ENCODE data around the gene SPG7. TPM values are rescaled to one million over a fixed set of nuclear protein-coding genes. Genes with fewer than 3 reads are reported as not detected.
A peak's percentile ranks its signal among the peaks of the same experiment; 100 is the strongest.

The SPG7 gene
- total and polyA plus RNA-seq, 9 of the 15 experiments (the other 6 are each of a cell fraction or from before 2014, with no cell fraction given): 5.8 to 89.1 (median 49.4) TPM

GRCh38 chr16:89555265-89555664, 47.1 kb downstream of the SPG7 start:
- no peak overlapping the region for H2AFZ ChIP-seq (ENCODE audit: low read depth, low read length)
- DNase-seq (ENCODE audit: extremely low read depth in 1 of 4, low spot score in 3 of 4): no peak
- TF ChIP-seq ZNF12 (CRISPR knock-in tag; IDR thresholded peaks at IDR 0.05): no peak
- 0 out of 2 replicates have a peak, but pooled peaks have one; percentile 6 for TF ChIP-seq POLR2G (IDR thresholded peaks at IDR 0.05; ENCODE audit: low read depth, low read length)
- no peak for TF ChIP-seq MEF2D (tag; conservative IDR thresholded peaks at IDR 0.05; ENCODE audit: low read depth)
- no peak for TF ChIP-seq HLTF (IDR thresholded peaks at IDR 0.05)
- in situ Hi-C loops (cut with MboI) (no loop called here), intact Hi-C loops (cut with micrococcal nuclease) (no loop called here)
- BruUV-seq (replicated peaks): no TSS peak
- H3K9me3 ChIP-seq (replicated peaks; ENCODE audit: control insufficient read depth, insufficient read depth, low read depth, low read length): no peaks in the 10 kb centered on the region
- no peak overlapping the region for H3K27ac ChIP-seq (ENCODE audit: extremely low read depth, low read depth, low read length)
- H4K20me1 ChIP-seq (replicated peaks; ENCODE audit: control insufficient read depth, insufficient read depth, low read length): no peaks in the 10 kb centered on the region
- no peak for ATAC-seq
- H3K9me1 ChIP-seq (ENCODE audit: control insufficient read depth, insufficient read depth, low read length): no peaks in the 10 kb centered on the region
- H3K4me1 ChIP-seq (replicated peaks in 1 of 2; ENCODE audit: control insufficient read depth in 2 of 2, insufficient read depth in 2 of 2, low read length in 2 of 2): peaks cover 3 to 31% of the 10 kb centered on the region in 2 experiments; a peak in 4 of 5 replicates
- no peak for FAIRE-seq
- CTCF ChIA-PET (ENCODE audit: low intra/inter-chr PET ratio): no interaction called here
- 90% methylated on average over 13 of the region's 16 CpGs for WGBS (ENCODE audit: insufficient coverage, low coverage, missing lambda C conversion rate)
- H3K27me3 ChIP-seq (ENCODE audit: control insufficient read depth in 2 of 2, insufficient read depth in 2 of 2, low read length in 2 of 2): no peaks in the 10 kb centered on the region
- no peak overlapping the region for H3K4me2 ChIP-seq (ENCODE audit: insufficient read depth, low read length)
- peaks cover 7% of the 10 kb centered on the region; the same call in 2 of the 3 replicates for H3K79me2 ChIP-seq (ENCODE audit: control insufficient read depth, insufficient read depth, low read length)
- H3K36me3 ChIP-seq (ENCODE audit: control insufficient read depth, insufficient read depth, low read length): peaks cover 70% of the 10 kb centered on the region; the same call in 2 of the 3 replicates
- POLR2A ChIA-PET: interaction anchor here (1.3 kb wide), 1 partner anchor 22 kb away, joined by 3 read pairs; no protein-coding TSS in a partner anchor
- H3K4me3 ChIP-seq: no peak overlapping the region
- H3K9ac ChIP-seq (ENCODE audit: insufficient read depth in 1 of 2, low read depth in 2 of 2, low read length in 2 of 2): no peak overlapping the region

- POLR2A ChIA-PET: interaction anchor here (1.3 kb wide), 1 partner anchor 23 kb away, joined by 3 read pairs; no protein-coding TSS in a partner anchor
Observed at GRCh38 chr16:89555780-89556179, 47.6 kb downstream of the SPG7 start.

More at GRCh38 chr16:89555780-89556179, 47.6 kb downstream of the SPG7 start:
- Histone ChIP-seq H3K4me2 (ENCODE audit: insufficient read depth, low read length) (no peak overlapping the region), H3K9me3 (replicated peaks; ENCODE audit: control insufficient read depth, insufficient read depth, low read depth, low read length) (no peaks in the 10 kb centered on the region), H3K9me1 (ENCODE audit: control insufficient read depth, insufficient read depth, low read length) (no peaks in the 10 kb centered on the region), H3K79me2 (ENCODE audit: control insufficient read depth, insufficient read depth, low read length) (peaks cover 12% of the 10 kb centered on the region), H3K9ac (ENCODE audit: insufficient read depth in 1 of 2, low read depth in 2 of 2, low read length in 2 of 2) (no peak overlapping the region; a peak in 1 of 4 replicates), H3K27ac (ENCODE audit: extremely low read depth, low read depth, low read length) (no peak overlapping the region), H3K4me3 (no peak overlapping the region), H3K27me3 (ENCODE audit: control insufficient read depth in 2 of 2, insufficient read depth in 2 of 2, low read length in 2 of 2) (no peaks in the 10 kb centered on the region), H3K4me1 (replicated peaks in 1 of 2; ENCODE audit: control insufficient read depth in 2 of 2, insufficient read depth in 2 of 2, low read length in 2 of 2) (peaks cover 3 to 33% of the 10 kb centered on the region in 2 experiments; a peak in 4 of 5 replicates), H2AFZ (ENCODE audit: low read depth, low read length) (no peak overlapping the region), H3K36me3 (ENCODE audit: control insufficient read depth, insufficient read depth, low read length) (peaks cover 64% of the 10 kb centered on the region; the same call in 2 of the 3 replicates), H4K20me1 (replicated peaks; ENCODE audit: control insufficient read depth, insufficient read depth, low read length) (no peaks in the 10 kb centered on the region)
- TF ChIP-seq POLR2G (IDR thresholded peaks at IDR 0.05; ENCODE audit: low read depth, low read length): 0 out of 2 replicates have a peak, but pooled peaks have one; percentile 25
- no peak for TF ChIP-seq NR4A1 (CRISPR knock-in tag; IDR thresholded peaks at IDR 0.05)
- no peak for TF ChIP-seq NR4A1 (tag; IDR thresholded peaks at IDR 0.05)
- TF ChIP-seq ZBTB43 (CRISPR knock-in tag; IDR thresholded peaks at IDR 0.05): no peak
- TF ChIP-seq TARDBP (IDR thresholded peaks at IDR 0.05): no peak
- no peak for TF ChIP-seq HCFC1 (IDR thresholded peaks at IDR 0.05; ENCODE audit: low read depth, low read length)
- TF ChIP-seq THAP12 (CRISPR knock-in tag; IDR thresholded peaks at IDR 0.05): no peak
- no peak for DNase-seq (ENCODE audit: extremely low read depth in 1 of 4, low spot score in 3 of 4)
- BruUV-seq (replicated peaks): no TSS peak
- intact Hi-C loops (cut with micrococcal nuclease): loop anchor here (2.0 kb wide), 1 partner anchor 223 kb away; no protein-coding TSS in a partner anchor
- in situ Hi-C loops (cut with MboI): no loop called here
- FAIRE-seq: no peak
- WGBS (ENCODE audit: insufficient coverage, low coverage, missing lambda C conversion rate): 76% methylated on average over 11 of the region's 13 CpGs
- ATAC-seq: no peak
- CTCF ChIA-PET (ENCODE audit: low intra/inter-chr PET ratio): no interaction called here
